ENCODE data around the gene PERM1.
A peak's percentile ranks its signal among the peaks of the same experiment; 100 is the strongest.

Gene PERM1

GRCh38 chr1:944341-945325 lies 37.3 kb downstream of the PERM1 start:
- H3K23ac ChIP-seq (ENCODE audit: low read length), result no peak overlapping the region
- no peak overlapping the region for H2AK5ac ChIP-seq (ENCODE audit: low read length)
- H3K36me3 ChIP-seq (ENCODE audit: control insufficient read depth, insufficient read depth, low read length), result peaks cover 5% of the 10 kb centered on the region
- H3K79me1 ChIP-seq (ENCODE audit: low read length), result no peaks in the 10 kb centered on the region
- no peak overlapping the region for H3K9ac ChIP-seq (ENCODE audit: low read length)
- no peak overlapping the region for H2BK5ac ChIP-seq (ENCODE audit: low read length)
- H3K27ac ChIP-seq (ENCODE audit: low read depth, low read length), result no peak overlapping the region
- no peak overlapping the region for H3K18ac ChIP-seq (ENCODE audit: low read length)
- no peak overlapping the region for H3K4ac ChIP-seq (ENCODE audit: low read depth, low read length)
- no peak overlapping the region for H2BK120ac ChIP-seq (ENCODE audit: low read depth, low read length)
- no peaks in the 10 kb centered on the region for H3K27me3 ChIP-seq (ENCODE audit: insufficient read depth, low read length, poor library complexity)
- no peak for DNase-seq
- H2BK15ac ChIP-seq (replicated peaks; ENCODE audit: low read depth), result no peak overlapping the region
- peaks cover 3% of the 10 kb centered on the region for H3K4me1 ChIP-seq (ENCODE audit: control insufficient read depth, low read depth, low read length)
- H4K8ac ChIP-seq (ENCODE audit: low read depth, low read length), result no peak overlapping the region
- no peak overlapping the region for H3K4me3 ChIP-seq (ENCODE audit: low read length)
- no CpG with 5 or more reads among the region's 28 CpGs for WGBS (ENCODE audit: extremely low coverage, insufficient coverage, low lambda C conversion rate)
- H3K4me2 ChIP-seq (ENCODE audit: low read length), result no peak overlapping the region
- no peaks in the 10 kb centered on the region for H3K79me2 ChIP-seq (ENCODE audit: control insufficient read depth, insufficient read depth, low read length)
- no peak overlapping the region for H4K5ac ChIP-seq (ENCODE audit: low read length)
- H3K56ac ChIP-seq (ENCODE audit: low read length), result no peak overlapping the region

GRCh38 chr1:943545-944340 lies 38.1 kb downstream of the PERM1 start:
- H3K79me2 ChIP-seq (ENCODE audit: control insufficient read depth, insufficient read depth, low read length), result no peaks in the 10 kb centered on the region
- H3K4me2 ChIP-seq (ENCODE audit: low read length), result no peak overlapping the region
- H3K23ac ChIP-seq (ENCODE audit: low read length), result no peak overlapping the region
- H3K4me3 ChIP-seq (ENCODE audit: low read length), result no peak overlapping the region
- H2BK120ac ChIP-seq (ENCODE audit: low read depth, low read length), result no peak overlapping the region
- H3K79me1 ChIP-seq (ENCODE audit: low read length), result no peaks in the 10 kb centered on the region
- peaks cover 7% of the 10 kb centered on the region for H3K4me1 ChIP-seq (ENCODE audit: control insufficient read depth, low read depth, low read length)
- H3K27me3 ChIP-seq (ENCODE audit: insufficient read depth, low read length, poor library complexity), result no peaks in the 10 kb centered on the region
- H2BK15ac ChIP-seq (replicated peaks; ENCODE audit: low read depth), result no peak overlapping the region
- peak overlapping the region; percentile 97 for H3K4ac ChIP-seq (ENCODE audit: low read depth, low read length)
- H4K8ac ChIP-seq (ENCODE audit: low read depth, low read length), result no peak overlapping the region
- peak overlapping the region; percentile 18 for H3K9ac ChIP-seq (ENCODE audit: low read length)
- peak overlapping the region; percentile 43 for H3K56ac ChIP-seq (ENCODE audit: low read length)
- H4K5ac ChIP-seq (ENCODE audit: low read length), result no peak overlapping the region
- peak overlapping the region; percentile 0 for H3K18ac ChIP-seq (ENCODE audit: low read length)
- WGBS (ENCODE audit: extremely low coverage, insufficient coverage, low lambda C conversion rate), result no CpG with 5 or more reads among the region's 27 CpGs
- peaks cover 5% of the 10 kb centered on the region for H3K36me3 ChIP-seq (ENCODE audit: control insufficient read depth, insufficient read depth, low read length)
- DNase-seq, result no peak
- no peak overlapping the region for H2AK5ac ChIP-seq (ENCODE audit: low read length)
- H2BK5ac ChIP-seq (ENCODE audit: low read length), result no peak overlapping the region
- H3K27ac ChIP-seq (ENCODE audit: low read depth, low read length), result no peak overlapping the region

GRCh38 chr1:942864-943533 lies 38.9 kb downstream of the PERM1 start:
- Histone ChIP-seq H3K4ac (ENCODE audit: low read depth, low read length) (peak overlapping the region; percentile 97), H3K27me3 (ENCODE audit: insufficient read depth, low read length, poor library complexity) (no peaks in the 10 kb centered on the region), H2AK5ac (ENCODE audit: low read length) (peak overlapping the region; percentile 34), H2BK120ac (ENCODE audit: low read depth, low read length) (peak overlapping the region; percentile 21), H3K4me1 (ENCODE audit: control insufficient read depth, low read depth, low read length) (peaks cover 7% of the 10 kb centered on the region), H3K36me3 (ENCODE audit: control insufficient read depth, insufficient read depth, low read length) (peaks cover 4% of the 10 kb centered on the region), H3K4me2 (ENCODE audit: low read length) (peak overlapping the region; percentile 6), H3K4me3 (ENCODE audit: low read length) (peak overlapping the region; percentile 55), H3K23ac (ENCODE audit: low read length) (no peak overlapping the region), H3K9ac (ENCODE audit: low read length) (peak overlapping the region; percentile 71), H2BK5ac (ENCODE audit: low read length) (peak overlapping the region; percentile 48), H3K18ac (ENCODE audit: low read length) (peak overlapping the region; percentile 82), H2BK15ac (replicated peaks; ENCODE audit: low read depth) (no peak overlapping the region), H4K8ac (ENCODE audit: low read depth, low read length) (no peak overlapping the region), H3K56ac (ENCODE audit: low read length) (peak overlapping the region; percentile 91), H4K5ac (ENCODE audit: low read length) (no peak overlapping the region), H3K79me2 (ENCODE audit: control insufficient read depth, insufficient read depth, low read length) (no peaks in the 10 kb centered on the region), H3K27ac (ENCODE audit: low read depth, low read length) (peak overlapping the region; percentile 29), H3K79me1 (ENCODE audit: low read length) (no peaks in the 10 kb centered on the region)
- WGBS (ENCODE audit: extremely low coverage, insufficient coverage, low lambda C conversion rate), result no CpG with 5 or more reads among the region's 27 CpGs
- no peak for DNase-seq

GRCh38 chr1:942411-942821 lies 39.5 kb downstream of the PERM1 start:
- Histone ChIP-seq H4K8ac (ENCODE audit: low read depth, low read length) (no peak overlapping the region), H2BK5ac (ENCODE audit: low read length) (peak overlapping the region; percentile 13), H3K27me3 (ENCODE audit: insufficient read depth, low read length, poor library complexity) (no peaks in the 10 kb centered on the region), H3K4me3 (ENCODE audit: low read length) (peak overlapping the region; percentile 55), H3K23ac (ENCODE audit: low read length) (no peak overlapping the region), H3K79me1 (ENCODE audit: low read length) (no peaks in the 10 kb centered on the region), H3K4ac (ENCODE audit: low read depth, low read length) (peak overlapping the region; percentile 97), H2BK120ac (ENCODE audit: low read depth, low read length) (peak overlapping the region; percentile 31), H2BK15ac (replicated peaks; ENCODE audit: low read depth) (no peak overlapping the region), H3K36me3 (ENCODE audit: control insufficient read depth, insufficient read depth, low read length) (peaks cover 2% of the 10 kb centered on the region), H3K9ac (ENCODE audit: low read length) (peak overlapping the region; percentile 71), H4K5ac (ENCODE audit: low read length) (no peak overlapping the region), H3K27ac (ENCODE audit: low read depth, low read length) (peak overlapping the region; percentile 29), H3K56ac (ENCODE audit: low read length) (peak overlapping the region; percentile 91), H2AK5ac (ENCODE audit: low read length) (no peak overlapping the region), H3K4me1 (ENCODE audit: control insufficient read depth, low read depth, low read length) (peaks cover 7% of the 10 kb centered on the region), H3K4me2 (ENCODE audit: low read length) (peak overlapping the region; percentile 9), H3K79me2 (ENCODE audit: control insufficient read depth, insufficient read depth, low read length) (no peaks in the 10 kb centered on the region), H3K18ac (ENCODE audit: low read length) (peak overlapping the region; percentile 82)
- no CpG with 5 or more reads among the region's 48 CpGs for WGBS (ENCODE audit: extremely low coverage, insufficient coverage, low lambda C conversion rate)
- peak; percentile 71 for DNase-seq

- Histone ChIP-seq H4K8ac (ENCODE audit: low read depth, low read length) (no peak overlapping the region), H3K36me3 (ENCODE audit: control insufficient read depth, insufficient read depth, low read length) (no peaks in the 10 kb centered on the region), H2BK15ac (replicated peaks; ENCODE audit: low read depth) (no peak overlapping the region), H2BK120ac (ENCODE audit: low read depth, low read length) (peak overlapping the region; percentile 31), H3K4ac (ENCODE audit: low read depth, low read length) (peak overlapping the region; percentile 98), H3K56ac (ENCODE audit: low read length) (peak overlapping the region; percentile 96), H3K79me1 (ENCODE audit: low read length) (no peaks in the 10 kb centered on the region), H3K79me2 (ENCODE audit: control insufficient read depth, insufficient read depth, low read length) (no peaks in the 10 kb centered on the region), H3K27ac (ENCODE audit: low read depth, low read length) (peak overlapping the region; percentile 36), H3K18ac (ENCODE audit: low read length) (peak overlapping the region; percentile 82), H3K4me3 (ENCODE audit: low read length) (peak overlapping the region; percentile 56), H3K4me2 (ENCODE audit: low read length) (peak overlapping the region; percentile 60), H3K27me3 (ENCODE audit: insufficient read depth, low read length, poor library complexity) (no peaks in the 10 kb centered on the region), H4K5ac (ENCODE audit: low read length) (no peak overlapping the region), H2AK5ac (ENCODE audit: low read length) (no peak overlapping the region), H3K9ac (ENCODE audit: low read length) (peak overlapping the region; percentile 90), H2BK5ac (ENCODE audit: low read length) (peak overlapping the region; percentile 76), H3K23ac (ENCODE audit: low read length) (no peak overlapping the region), H3K4me1 (ENCODE audit: control insufficient read depth, low read depth, low read length) (peaks cover 7% of the 10 kb centered on the region)
- peak; percentile 97 for DNase-seq
- no CpG with 5 or more reads among the region's 98 CpGs for WGBS (ENCODE audit: extremely low coverage, insufficient coverage, low lambda C conversion rate)
These were observed 40.1 kb downstream of the PERM1 start for GRCh38 chr1:941588-942383.

All from mesendoderm (in vitro differentiated cells).